Caki2 (cell line): ENCODE measurements around the gene ZNF501. TPM values are rescaled to one million over a fixed set of nuclear protein-coding genes. Genes with fewer than 3 reads are reported as not detected.
A peak's percentile ranks its signal among the peaks of the same experiment; 100 is the strongest.

Experiments
- DNase-seq: peaks from one replicate; pipeline ENCODE4 v3.0.0-alpha.2; 2015; ENCODE audit warnings: low read depth
- in situ Hi-C: cut with HindIII; loops from 2 replicates; pipeline ENCODE4 v1.10.0; 2016; ENCODE audit warnings: low sequenced_read_pairs, low pct_unique_long_range_greater_than_20kb, mixed read lengths
- total RNA-seq: library from RNA; depleted of rRNA; stranded (reverse); fragments of >200 nt; shearing (Covaris generic); gene quantifications from 2 replicates; pipeline ENCODE4 v1.2.3, GENCODE V29; 2014; ENCODE audit warnings: low replicate concordance; rRNA removed

ZNF501 gene
- 2.1 and 3.8 TPM in 2 replicates for total RNA-seq

DNA sequence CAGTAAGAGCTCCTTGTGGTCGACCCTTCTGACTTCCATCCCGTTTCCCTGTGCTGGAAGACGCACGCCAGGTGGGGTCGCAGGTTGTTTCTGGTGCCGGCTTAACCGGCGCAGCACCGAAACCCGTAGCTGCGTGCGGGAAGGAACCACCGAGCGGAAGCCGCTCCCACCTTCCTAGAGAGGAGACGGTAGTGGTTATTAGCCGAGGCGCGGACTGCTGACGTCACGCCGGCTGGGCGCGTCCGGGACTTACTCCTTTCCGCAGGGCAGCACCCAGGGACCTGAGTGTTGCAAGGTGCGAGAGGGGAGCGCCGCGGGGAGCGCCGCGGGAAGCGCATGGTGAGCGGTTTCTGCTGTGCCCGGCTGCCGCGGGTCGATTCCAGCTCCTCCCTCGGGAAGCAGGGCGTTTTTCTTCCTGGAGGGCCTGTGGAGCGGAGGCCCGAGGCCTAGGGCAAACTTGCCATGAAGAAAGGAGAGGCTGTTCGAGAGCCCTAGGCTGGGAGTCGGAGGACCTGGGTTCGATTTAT lies at the start of gene ZNF501:
ZNF501 (plus strand) TSS at position 252 of the 527 bp plus-strand sequence. CDS start 4,787 bp downstream, outside the sequence.
- in situ Hi-C loops: no loop called here
- DNase-seq: peak; percentile 84

DNA sequence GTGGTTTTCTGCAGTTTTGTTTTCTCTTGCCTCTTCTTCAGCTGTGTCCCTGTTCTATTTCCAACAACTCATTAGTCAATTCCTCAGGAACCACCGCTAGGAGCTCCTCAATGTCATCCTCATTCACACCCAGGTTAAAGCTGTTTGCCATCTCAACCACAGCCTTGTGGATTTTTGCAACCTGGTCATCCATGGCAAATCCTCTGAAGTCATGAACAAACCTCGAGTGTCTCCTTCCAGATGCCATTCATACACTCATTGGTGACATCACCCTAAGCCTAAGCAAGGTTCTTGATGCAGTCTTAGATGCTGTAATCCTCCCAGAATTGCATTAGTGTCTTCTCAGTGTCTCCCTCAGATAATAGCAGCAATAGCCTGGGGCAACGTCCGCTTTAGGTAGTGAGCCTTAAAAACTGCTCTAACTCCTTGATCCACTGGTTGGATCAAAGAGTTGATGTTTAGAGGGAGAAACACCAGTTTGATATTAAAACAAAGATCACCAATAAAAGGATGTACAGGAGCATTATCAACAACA lies 48.4 kb upstream of the ZNF501 start:
- in situ Hi-C loops: no loop called here
- DNase-seq: no peak

- DNase-seq: no peak
- in situ Hi-C loops: no loop called here
Measured at GRCh38 chr3:44682182-44682896, 47.1 kb upstream of the ZNF501 start.

DNA sequence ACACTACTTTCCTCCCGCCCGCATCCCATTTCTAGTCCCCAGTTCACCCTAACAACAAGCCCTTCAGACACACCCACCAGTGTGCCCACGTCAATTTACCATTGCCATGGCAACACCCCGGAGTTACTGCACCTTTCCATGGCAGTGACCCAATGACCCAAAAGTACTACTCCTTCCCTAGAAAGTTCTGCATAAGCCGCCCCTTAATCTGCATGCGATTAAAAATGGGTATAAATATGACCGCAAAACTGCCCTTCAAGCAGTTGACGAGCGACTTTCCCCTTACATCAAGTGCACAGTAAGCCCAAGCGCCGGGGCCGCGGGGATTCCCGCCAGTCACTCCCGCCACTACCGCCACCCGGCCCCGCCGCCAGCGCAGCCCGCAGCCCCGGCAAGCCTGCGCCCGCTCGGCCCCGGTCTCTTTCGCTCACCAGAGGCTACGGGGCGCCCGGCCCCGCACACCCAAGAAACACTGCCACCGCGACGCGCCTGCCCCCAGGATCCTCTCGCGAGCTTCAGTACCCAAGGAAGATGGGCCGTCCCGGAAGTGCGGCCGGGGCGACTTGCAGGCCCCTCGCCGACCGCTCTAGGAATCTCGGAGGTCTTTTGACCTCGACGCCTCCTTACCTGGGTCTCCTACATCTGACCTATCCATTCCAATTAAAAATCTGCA lies 44.2 kb upstream of the ZNF501 start:
- no peak for DNase-seq
- in situ Hi-C loops: no loop called here

DNA sequence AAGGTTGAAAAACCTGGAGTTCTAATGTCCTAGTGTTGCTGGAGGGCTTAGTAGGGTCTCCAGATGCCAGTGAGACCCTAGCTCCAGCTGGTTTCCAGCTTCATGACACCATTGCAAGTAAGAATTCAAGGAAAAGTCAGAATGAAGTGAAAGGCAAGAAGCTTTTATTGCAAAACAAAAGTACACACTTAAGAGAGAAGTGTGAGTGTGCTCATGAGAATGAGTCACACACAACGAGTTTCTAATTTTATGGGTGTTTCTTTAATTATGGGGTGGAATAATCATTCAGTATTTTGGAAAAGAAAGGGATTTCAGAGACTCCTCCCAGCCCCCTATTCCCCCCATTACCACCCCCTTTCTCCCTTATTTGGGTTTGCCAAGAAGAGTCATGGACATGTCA lies 41.5 kb upstream of the ZNF501 start:
- in situ Hi-C loops: no loop called here

GRCh38 chr3:44712455-44713075 lies 16.9 kb upstream of the ZNF501 start, which contains the start of gene ZNF502:
Gene ZNF502, plus strand, starts transcription at chr3:44712660. Its CDS starts 7,602 bp downstream, at chr3:44720262.
- DNase-seq: no peak
- in situ Hi-C loops: no loop called here

More for the DNA sequence above, 41.5 kb upstream of the ZNF501 start:
- no peak for DNase-seq

DNA sequence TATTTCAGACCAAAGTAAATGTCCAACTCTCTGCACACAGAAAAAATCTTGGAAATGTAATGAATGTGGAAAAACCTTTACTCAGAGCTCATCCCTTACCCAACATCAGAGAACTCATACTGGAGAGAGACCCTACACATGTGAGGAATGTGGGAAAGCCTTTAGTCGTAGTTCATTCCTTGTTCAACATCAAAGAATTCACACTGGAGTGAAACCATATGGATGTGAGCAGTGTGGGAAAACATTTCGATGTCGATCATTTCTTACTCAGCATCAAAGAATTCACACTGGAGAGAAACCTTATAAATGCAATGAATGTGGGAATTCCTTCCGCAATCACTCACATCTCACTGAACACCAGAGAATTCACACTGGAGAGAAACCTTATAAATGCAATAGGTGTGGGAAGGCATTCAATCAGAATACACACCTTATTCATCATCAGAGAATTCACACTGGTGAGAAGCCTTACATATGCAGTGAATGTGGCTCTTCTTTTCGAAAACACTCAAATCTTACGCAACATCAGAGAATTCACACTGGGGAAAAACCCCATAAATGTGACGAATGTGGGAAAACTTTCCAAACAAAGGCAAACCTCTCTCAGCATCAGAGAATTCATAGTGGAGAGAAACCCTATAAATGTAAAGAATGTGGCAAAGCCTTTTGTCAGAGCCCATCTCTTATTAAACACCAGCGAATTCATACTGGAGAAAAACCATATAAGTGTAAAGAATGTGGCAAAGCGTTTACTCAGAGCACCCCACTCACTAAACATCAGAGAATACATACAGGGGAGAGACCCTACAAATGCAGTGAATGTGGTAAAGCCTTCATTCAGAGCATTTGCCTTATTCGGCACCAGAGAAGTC lies 8.0 kb upstream of the ZNF501 start:
- DNase-seq: no peak

GRCh38 chr3:44722103-44722401 lies 7.4 kb upstream of the ZNF501 start:
- in situ Hi-C loops: no loop called here
- no peak for DNase-seq

More for the DNA sequence above, 8.0 kb upstream of the ZNF501 start:
- in situ Hi-C loops: no loop called here

DNA sequence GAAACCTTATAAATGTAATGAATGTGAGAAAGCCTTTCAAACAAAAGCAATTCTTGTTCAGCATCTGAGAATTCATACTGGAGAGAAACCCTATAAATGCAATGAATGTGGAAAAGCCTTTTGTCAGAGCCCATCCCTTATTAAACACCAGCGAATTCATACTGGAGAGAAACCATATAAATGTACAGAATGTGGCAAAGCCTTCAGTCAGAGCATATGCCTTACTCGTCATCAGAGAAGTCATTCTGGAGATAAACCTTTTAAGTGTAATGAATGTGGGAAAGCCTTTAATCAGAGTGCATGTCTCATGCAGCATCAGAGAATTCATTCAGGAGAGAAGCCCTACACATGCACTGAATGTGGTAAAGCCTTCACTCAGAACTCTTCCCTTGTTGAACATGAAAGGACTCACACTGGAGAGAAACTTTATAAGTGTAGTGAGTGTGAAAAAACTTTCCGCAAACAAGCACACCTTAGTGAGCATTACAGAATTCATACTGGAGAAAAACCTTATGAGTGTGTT lies 5.3 kb downstream of the ZNF501 start:
- peak; percentile 10 for DNase-seq
- in situ Hi-C loops: no loop called here

DNA sequence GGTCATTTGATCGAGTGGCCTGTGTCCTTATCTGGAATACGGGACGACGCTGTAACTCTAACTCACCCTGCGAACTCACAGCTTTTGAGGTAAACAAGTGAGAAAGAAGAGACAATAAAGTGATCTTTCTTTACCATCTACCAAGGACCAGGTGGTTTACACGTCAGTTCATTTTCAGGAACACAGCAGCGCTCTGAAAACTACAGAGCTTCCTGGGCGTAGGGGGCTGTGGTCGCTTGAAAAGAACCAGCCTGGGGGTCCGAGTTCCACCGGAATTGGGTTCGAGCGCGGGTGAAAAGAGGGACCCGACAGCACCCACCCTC lies 31.6 kb downstream of the ZNF501 start:
- in situ Hi-C loops: no loop called here
- no peak for DNase-seq

GRCh38 chr3:44761424-44762169 lies 32.2 kb downstream of the ZNF501 start, which contains the start of the genes KIAA1143 and KIF15:
Gene KIAA1143, minus strand, starts transcription at chr3:44761619. Its CDS starts 17 bp downstream, at chr3:44761602.
Gene KIF15, plus strand, starts transcription at chr3:44761794. Its CDS starts 72 bp downstream, at chr3:44761866.
- in situ Hi-C loops: no loop called here
- peak; percentile 87 for DNase-seq

- in situ Hi-C loops: no loop called here
- no peak for DNase-seq
Measured at GRCh38 chr3:44762170-44762677, 32.8 kb downstream of the ZNF501 start.

DNA sequence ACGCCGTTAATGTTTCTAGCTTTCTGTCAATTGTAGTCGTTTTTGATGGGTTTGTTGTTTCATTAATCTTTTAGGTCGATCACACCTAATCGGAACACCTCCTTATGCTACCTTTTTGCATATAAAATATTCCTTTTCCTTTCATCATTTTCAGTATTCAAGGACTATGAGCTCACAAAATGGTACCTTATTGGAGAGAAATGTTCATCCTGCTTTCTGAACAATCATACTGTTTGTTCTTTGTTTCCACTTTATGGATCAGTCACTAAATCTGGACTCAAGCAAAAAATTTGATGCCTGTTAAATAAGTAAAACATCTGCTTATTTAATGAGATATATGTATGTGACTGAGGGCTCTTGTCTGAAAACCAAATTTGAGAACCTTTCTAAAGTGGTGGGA lies 33.3 kb downstream of the ZNF501 start:
- in situ Hi-C loops: no loop called here
- DNase-seq: no peak

- in situ Hi-C loops: no loop called here
- DNase-seq: no peak
Measured at GRCh38 chr3:44764248-44764647, 34.8 kb downstream of the ZNF501 start.

DNA sequence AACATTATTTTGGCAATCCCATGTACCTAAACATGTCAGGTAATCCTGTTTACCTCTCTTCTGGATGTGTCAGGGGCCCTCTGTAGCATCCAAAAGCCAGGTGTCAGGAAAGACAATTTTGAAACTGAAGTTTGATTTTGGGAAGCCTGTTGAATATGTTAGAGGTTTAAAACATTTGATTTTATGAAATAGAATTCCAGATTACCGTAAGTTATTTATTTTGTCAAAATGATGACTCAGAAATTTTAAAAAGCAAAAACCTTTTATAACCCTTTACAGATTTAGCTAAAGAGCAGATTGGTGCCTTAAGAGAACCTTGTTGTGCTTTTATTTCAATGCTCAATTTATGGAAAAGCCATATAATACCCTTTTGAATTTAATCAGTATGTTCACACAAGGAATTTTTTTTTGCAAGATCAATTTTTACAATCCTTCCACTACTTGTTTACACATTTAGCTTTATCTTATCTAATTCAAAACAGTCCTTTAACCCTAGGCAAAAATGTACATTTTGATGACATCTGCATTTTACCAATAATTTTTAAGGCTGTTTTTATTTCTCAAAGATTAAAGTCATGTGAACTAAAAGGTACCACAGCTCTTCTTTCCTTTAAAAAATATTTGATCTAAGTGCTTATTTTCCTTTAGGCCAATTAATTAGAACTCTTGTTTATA lies 42.1 kb downstream of the ZNF501 start:
- no peak for DNase-seq
- in situ Hi-C loops: no loop called here

DNA sequence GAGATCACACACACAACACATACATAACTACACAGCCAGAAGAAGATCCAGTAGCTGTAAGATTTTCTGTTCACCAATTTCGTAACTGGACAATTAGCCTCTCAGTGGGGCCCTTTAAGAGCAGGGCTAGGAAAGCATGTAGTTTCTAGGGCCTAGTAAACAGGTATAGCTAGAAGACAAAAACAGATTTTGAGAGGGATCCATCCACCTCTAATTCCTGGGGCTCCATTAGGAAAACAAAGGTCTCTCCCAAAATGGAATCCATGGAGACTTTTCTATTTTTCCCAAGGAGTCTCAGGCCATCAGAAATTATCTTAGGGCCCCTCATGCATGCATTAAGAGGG lies 42.6 kb downstream of the ZNF501 start:
- no peak for DNase-seq
- in situ Hi-C loops: no loop called here

DNA sequence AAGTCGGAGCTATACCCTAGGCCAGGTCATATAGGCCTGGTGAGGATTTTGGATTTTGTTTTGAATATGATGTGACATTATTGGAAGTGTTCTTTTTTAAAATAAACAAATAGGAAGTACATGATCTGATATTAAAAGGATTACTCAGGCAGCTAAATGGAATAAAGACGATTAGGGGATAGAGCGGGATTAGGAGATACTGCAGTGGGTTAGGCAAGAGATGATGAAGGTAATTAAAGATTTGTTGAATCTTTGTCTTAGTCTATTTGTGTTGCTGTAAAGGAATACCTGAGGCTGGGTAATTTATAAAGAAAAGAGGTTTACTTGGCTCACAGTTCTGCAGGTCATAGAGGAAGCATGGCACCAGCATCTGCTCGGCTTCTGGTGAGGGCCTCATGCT lies 53.5 kb downstream of the ZNF501 start:
- in situ Hi-C loops: no loop called here
- no peak for DNase-seq
